GM15510 (cell line): Measurements from ENCODE around the gene CASZ1.

Source experiments
- POLR2A ChIP-seq: IDR thresholded peaks from 3 replicates; pipeline ENCODE4 v1.6.1; 2011; ENCODE audit warnings: borderline replicate concordance; ENCODE audit not compliant: insufficient read length; ENCODE audit errors: extremely low read depth

CASZ1 gene

GRCh38 chr1:10762875-10763274, 33.6 kb downstream of the CASZ1 start:
- no peak for TF ChIP-seq POLR2A

DNA sequence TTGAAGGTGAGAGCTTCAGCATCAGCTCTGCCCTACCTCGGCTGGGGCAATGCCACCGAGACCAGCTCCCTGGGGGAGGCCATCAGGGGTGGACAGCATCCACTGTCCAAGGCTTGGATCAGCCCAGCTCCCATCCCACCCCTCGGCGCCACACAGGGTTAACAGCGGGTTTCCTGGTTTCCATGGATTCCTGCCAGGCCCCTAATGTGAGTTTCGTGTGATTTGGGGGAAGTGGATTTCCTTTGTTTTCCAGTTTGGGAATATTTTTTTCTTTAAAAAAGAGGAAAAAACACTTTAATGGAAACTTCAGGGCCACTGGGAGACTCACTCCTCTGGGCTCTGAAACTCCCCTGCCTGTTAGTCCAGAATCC, 34.3 kb downstream of the CASZ1 start:
- no peak for TF ChIP-seq POLR2A

DNA sequence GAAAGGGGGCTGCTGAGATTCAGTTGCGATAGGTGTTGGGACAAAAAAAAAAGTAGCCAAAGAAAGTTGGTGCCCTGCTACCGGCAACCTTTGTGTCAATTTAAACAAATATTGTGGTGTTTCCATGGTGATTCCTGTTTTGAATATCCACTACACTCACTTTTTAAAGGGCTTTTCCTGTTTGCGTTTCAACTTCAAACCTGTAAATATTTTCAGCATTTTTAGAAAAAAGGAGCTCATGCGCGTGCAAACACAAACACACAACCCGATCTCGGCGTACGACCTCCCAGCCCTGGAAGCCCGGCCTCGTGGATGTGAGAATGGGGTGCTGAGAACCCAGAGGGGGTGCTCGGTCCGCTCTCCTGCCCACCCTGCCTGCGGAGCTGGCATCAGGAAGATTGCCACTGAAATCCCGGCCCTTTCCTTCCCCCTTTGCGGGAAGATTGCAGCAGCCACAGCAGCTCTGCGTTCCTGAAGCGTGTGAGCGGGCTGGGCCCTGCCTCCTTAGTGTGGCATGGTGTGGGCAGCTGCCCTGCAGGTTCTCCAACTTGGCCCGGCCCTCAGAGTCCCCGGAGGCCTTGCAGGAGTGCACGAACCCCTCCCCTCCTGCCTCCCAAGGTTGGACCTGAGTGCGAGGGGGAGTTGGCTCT, 34.8 kb downstream of the CASZ1 start:
- TF ChIP-seq POLR2A: no peak

DNA sequence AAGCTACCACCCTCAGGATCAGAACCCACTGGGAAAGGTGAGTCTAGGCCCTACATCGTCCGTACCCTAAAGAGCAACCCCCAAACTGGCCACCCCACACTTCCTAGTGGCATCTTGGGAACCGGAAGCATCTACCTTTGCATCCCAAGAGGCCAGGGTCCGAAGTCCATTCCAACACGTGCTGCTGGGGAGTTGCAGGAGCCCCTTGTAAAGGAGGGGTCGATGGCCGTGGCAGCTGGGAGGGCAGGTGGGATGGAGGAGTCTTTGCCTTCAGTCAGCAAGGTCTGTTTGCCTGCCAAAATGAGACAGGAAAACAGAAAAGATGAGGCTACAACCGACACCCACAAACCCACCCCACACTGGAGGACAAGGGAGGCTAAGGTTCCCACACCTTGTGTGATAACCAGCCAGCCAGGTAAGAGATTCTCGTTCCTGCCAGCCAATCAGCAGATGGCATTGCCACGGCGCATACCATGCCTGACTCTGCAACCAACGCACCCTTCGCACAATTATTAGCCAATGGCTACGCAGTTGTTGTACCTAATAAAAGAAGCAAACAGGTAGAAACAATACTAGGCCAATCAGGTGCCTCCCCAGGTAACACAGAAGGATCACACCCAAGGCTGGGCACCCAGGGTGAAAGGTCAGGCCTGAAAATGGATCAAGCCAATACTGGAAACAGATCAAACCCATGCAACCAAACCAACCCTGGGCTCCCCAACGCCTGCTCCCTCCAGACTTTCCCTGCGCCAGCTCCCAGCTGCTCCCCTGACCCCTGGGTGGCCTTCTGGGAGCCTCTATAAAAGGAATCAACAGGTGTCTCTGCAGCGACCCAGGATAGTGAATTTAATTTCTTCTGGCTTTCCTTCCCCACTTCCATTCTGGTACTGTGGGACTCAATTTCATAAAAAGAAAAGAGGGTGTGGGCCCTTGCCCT, 35.6 kb downstream of the CASZ1 start:
- TF ChIP-seq POLR2A: no peak

GRCh38 chr1:10759413-10760200, 36.8 kb downstream of the CASZ1 start:
- TF ChIP-seq POLR2A: no peak

- no peak for TF ChIP-seq POLR2A
These were observed 39.6 kb downstream of the CASZ1 start for GRCh38 chr1:10756842-10757241.

DNA sequence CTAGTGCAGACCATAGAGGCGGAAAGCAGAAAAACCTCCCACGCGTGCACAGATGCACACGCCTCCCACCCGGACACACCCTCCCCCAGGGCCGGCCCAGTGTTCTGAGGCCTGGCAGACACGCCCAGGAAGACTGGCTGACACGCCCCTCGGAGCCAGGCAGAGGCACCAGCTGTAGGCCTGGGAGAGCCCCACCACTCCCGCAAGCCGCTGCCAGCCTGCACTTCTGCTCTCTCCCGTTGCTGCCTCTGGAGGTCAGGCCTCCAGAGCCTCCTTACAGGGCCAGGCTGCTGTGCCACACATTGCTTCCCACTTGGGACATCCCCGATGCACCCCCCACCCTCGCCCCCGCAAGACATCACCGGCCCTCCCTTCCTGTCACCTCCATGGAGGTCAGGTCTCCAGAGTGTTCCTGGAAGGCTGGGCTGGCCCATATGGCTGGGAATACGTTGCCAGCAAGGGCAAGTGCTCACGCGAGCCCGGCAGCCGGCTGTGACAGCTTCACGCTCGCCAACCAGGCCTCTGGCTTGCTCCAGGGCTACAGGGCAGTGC, 40.4 kb downstream of the CASZ1 start:
- no peak for TF ChIP-seq POLR2A

DNA sequence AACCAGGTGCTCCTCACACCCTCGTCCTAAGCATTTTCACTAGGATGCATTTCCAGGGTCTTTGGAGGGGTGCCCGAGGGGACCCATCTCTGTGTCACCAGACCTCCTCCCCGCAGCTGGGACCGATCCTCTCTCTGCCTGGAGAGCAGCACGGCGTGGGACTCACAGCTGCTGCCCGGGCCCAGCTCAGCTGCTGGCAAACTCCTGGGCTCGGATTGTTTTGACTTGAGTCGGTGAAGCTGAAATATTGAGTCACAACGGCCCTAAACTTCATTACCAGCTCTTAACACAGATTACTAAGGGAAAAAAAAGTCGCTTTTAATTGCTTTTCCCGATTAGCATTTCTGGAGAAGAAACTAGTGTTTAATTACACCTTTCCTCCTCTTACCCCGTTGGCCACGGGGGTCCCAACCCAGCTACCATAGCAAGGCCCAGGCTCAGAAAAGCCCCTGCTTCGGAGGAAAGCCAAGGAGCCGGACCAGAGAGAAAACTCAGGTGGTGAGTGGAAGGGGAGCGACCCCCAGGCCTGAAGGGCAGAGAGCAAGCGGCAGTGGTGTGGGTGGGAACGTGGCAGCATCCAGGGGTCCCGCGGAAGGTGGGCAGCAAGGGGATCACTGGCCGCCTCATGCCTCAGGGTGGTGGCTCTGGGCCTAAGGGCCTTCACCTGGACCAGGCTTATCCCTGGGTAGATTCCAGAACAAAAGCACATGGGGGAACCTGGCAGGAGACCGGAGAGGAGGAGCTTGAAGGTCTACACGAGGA, 41.7 kb downstream of the CASZ1 start:
- no peak for TF ChIP-seq POLR2A

DNA sequence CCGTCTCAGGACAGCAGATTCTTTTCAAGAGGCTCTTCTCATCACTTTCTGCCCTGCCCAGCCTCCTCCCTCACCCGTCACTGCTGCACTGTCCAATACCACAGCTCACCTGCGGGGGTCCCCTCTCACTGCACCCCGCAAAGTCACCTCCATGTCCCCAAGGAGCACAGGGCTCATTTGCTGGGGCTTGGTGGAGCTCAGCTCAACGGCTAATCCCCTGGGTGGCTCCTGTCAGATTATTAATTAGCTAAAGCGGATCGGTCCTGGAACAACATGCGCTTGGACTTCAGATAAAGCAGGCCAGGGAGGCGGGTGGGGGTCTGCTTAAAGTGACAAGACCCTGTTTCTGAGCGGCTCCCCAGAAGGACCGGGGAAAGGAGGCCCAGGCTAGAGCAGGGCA, 43.1 kb downstream of the CASZ1 start:
- TF ChIP-seq POLR2A: no peak

DNA sequence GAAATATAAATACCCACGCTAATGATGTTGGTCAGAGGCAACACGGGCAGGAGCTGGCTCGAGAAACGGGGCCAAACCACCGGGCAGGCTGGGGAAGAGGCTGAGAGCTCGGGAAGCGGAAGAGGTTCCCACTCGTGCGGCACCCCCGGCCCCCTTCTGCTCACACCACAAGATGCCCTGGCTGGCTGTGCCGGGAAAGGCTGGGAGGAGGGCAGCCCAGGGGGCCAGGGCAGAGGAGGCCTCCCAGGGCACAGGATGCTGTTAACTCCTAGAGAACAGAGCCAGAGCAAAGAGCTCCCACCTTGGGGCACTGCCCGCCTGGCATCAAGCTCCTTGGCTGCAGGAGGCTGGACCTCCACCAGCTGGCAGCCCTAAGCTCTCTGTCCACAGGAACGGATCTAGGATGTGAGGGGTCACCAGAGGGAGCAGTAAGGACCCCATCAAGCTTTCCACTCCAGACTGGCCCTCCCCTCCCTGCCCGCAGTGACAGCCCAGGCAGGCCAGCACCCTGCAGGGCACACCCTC, 44.8 kb downstream of the CASZ1 start:
- no peak for TF ChIP-seq POLR2A

GRCh38 chr1:10751160-10751559, 45.3 kb downstream of the CASZ1 start:
- TF ChIP-seq POLR2A: no peak

DNA sequence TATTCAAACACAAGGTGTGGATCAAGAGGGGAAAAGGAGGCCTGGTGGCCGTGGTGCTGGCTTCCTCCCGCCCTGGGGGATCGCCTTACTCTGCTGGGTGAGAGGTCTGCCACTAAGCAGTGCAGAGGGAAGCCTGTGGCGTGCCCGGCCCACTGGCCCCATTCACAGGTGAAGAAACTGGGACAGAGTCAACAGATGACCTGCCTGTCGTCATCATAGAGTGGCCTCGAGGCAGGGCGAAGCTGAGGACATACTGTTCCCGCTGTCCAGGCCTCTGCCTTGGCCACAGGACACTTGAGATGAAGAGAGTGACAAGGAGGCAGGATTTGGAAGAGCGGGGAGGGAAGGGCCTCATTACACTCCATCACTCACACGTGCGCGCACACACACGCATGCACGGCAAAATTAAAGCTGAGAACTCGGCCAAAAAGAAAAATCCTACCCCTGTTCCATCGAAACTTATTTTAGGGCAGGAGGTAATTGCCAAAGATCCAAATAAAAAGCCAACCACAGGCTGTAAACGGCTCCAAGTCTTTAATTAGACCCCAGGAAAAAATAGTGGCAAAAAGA, 50.5 kb downstream of the CASZ1 start:
- no peak for TF ChIP-seq POLR2A

DNA sequence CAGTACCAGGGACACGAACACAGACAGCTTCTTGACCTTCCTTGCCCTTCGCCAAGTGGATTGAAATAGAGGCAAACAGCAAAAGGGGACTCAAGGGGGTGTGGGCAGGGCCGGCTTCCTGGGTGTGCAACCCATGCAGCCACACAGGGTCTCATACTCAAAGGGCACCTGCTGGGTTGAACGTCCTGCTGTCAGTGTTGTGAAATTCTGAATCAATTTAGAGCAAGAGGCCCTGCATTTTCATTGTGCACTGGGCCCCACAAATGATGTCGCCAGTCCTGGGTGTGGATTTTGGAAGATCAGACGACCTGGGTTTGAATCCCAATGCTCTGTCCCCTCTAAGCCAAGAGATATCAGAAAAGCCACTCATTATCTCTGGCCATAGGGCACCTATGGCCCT, 51.1 kb downstream of the CASZ1 start:
- TF ChIP-seq POLR2A: no peak
